HG03442 (cell line): Measurements from ENCODE around the gene LHFPL6.

ENCODE experiments used
- ATAC-seq: cut with Tn5 transposase; IDR thresholded peaks from one replicate; pipeline ENCODE4 v1.9.1; 2021; ENCODE audit warnings: mild to moderate bottlenecking, moderate library complexity; ENCODE audit not compliant: unreplicated experiment

Gene LHFPL6

GRCh38 chr13:39318161-39318560 lies 284.8 kb downstream of the LHFPL6 start:
- no peak for ATAC-seq

DNA sequence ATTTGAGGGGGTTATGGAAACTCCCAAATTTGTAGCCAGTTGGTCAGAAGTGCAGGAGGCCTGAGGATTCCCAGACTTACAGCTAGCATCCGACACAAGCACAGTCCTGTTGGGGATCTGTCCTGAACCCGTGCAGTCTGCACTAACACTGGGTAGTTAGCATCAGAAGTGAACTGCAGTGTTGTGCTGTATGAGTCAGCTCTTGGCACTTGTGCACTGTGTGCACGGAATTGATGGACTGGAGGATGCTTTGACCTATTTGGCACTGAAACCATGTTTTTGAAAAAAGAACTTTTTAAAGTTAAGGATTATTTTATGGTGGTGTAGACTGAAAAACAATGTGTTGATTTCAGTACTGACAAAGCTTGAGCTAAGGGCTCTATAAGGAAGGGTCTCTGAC lies 285.7 kb downstream of the LHFPL6 start:
- ATAC-seq = no peak

GRCh38 chr13:39315796-39316195 lies 287.2 kb downstream of the LHFPL6 start:
- ATAC-seq = no peak

DNA sequence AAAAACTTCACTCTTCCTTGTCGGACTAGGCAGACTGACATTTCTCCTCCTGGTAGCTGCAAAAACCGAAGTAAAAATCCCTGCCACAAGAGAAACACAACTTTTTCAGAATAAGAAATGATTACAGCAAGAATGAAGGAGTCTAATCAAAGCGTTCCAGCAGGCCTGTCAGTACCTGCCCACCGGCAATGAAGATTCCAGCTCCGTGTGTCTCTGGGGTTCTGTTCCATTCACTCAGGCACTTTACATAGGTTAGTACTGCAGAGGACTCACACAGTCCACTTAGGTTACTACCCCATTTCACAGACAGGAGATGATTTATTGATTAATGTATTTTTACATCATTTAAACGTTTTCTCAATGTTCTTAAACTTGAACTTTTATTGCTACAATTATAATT lies 289.3 kb downstream of the LHFPL6 start:
- no peak for ATAC-seq

DNA sequence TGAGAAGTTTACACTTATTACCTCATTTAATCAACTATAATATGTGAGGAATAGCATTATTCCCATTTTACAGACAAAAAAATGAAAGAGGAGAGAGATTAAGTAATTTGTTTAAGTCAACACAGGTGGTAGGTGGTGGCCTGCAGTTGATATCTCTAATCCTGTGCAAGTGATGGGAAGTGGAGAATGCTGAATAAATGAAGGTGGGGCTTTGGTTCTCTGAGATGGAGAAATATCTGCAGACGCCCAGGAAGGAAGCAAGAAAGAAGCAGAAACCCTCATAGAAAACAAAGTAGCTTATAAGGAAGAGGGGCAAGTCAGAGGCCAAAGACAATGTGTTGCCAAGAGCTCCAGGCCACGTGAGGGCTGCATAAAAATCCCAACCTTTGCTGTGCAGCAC lies 290.4 kb downstream of the LHFPL6 start:
- ATAC-seq = no peak

DNA sequence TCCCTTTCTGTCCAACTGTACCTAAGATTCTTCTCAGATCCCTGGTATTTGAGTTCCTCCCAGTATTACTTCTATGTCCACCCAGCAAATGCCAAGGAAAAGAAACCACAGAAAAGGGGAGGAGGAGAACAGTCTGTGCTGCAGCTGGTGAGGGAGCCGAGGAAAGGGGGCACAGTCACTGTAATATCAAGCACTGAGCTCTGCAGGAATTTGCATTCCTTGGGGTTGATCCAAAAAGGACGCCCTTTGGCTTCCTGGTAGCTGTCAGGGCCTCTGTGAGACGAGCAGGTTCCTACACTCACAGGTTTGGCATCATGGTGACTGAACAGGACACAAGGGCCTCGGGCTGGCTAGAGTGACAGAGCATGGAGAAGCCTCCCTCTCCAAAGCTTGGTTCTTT lies 291.4 kb downstream of the LHFPL6 start:
- ATAC-seq = no peak

DNA sequence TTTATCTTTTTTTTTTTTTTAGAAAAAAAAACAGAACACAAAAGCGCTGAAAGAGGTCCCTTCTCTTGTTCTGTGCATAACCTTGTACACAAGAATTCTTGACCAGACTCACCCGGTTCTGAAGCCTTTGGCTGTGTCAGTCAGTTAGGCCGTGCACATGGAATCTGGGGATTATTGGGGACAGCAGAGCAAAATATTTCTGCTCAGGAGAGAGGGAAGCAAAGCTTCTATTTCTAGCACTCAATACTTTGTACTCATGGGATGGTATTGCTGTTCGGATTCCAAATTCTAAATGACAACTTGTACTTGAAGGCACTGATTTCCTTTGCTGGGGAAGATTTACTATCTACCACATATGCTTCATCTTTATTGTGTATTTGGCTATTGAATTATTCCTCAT lies 292.0 kb downstream of the LHFPL6 start:
- no peak for ATAC-seq

GRCh38 chr13:39306639-39307589 lies 296.1 kb downstream of the LHFPL6 start:
- peak; percentile 93 for ATAC-seq

DNA sequence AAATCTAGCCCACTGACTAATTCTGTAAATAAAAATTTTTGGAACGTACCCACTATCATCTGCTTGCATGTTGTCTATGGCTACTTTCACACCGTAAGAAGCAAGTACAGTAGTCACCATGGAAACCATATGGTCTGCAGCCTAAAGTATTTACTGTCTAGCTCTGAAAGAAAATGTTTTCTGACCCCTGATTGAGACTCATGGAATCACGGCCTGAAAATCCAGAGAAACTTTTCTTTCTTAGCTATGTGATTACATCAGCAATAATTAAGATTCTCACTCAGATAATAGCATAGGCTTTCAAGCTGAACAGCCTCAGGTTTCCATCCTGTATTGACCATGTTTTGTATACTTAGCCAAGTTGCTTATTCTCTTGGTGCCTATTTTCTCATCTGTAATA lies 300.2 kb downstream of the LHFPL6 start:
- no peak for ATAC-seq

DNA sequence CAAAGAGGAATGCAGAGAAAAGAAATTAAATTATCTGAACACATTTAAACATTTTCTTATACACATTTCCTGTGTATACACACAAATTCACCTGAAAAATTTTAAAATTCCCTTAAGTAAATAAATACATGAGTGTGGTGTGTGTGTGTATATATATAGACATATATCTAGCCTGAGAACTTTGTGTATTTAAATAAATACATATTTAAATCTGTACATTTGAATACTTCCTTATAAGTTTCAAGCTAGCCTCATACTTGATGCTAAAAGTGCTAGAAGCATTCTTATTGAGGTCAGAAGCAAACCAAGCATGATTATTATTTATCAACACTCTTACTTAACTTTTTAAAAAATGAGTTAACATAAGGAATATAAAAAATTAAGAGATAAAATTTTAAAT lies 304.0 kb downstream of the LHFPL6 start:
- no peak for ATAC-seq

GRCh38 chr13:39297664-39298171 lies 305.3 kb downstream of the LHFPL6 start:
- no peak for ATAC-seq

DNA sequence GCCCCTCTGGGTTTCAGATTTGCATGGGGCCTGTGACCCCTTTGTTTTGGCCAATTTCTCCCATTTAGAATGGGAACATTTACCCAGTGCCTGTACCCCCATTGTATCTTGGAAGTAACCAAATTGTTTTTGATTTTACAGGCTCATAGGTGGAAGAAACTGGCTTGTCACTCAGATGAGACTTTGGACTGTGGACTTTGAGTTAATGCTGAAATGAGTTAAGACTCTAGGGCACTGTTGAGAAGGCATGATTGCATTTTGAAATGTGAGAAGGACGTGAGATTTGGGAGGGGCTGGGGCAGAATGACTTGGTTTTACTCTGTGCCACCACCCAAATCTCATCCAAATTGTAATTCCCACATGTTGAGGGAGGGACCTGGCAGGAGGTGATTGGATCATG lies 306.0 kb downstream of the LHFPL6 start:
- ATAC-seq = no peak

DNA sequence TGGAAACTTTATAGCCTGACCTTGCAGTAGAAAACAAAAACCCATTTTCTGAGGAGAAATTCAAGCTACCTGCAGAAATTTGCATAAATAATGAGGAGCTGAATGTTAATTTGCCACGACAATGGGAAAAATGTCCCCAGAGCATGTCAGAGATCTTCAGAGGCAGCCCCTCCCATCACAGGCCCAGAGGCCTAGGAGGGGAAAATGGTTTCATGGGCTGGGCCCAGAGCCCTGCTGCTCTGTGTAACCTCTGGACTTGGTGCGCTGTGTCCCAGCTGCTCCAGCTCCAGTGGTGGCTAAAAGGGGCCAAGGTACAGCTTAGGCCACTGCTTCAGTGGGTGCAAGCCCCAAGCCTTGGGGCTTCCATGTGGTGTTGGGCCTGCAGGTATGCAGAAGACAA lies 306.8 kb downstream of the LHFPL6 start:
- no peak for ATAC-seq
